RPMI7951 (cell line): ENCODE data around the gene HES5. TPM values are rescaled to one million over a fixed set of nuclear protein-coding genes. Genes with fewer than 3 reads are reported as not detected.

Source experiments
- DNase-seq: peaks from one replicate; pipeline ENCODE4 v3.0.0-alpha.2; 2012; ENCODE audit warnings: low read depth
- total RNA-seq: library from RNA; depleted of rRNA; stranded (reverse); fragments of >200 nt; shearing (Covaris generic); gene quantifications from 2 replicates; pipeline ENCODE4 v1.2.3, GENCODE V29; 2014

Gene HES5
- total RNA-seq, 1 experiment from 2014 or later, result not detected

- DNase-seq, result no peak
Observed at GRCh38 chr1:2501041-2501819, 28.8 kb downstream of the HES5 start.

- no peak for DNase-seq
Observed at GRCh38 chr1:2499986-2500596, 30.0 kb downstream of the HES5 start.

- DNase-seq, result no peak
Observed at GRCh38 chr1:2499260-2499659, 30.8 kb downstream of the HES5 start.

- no peak for DNase-seq
Observed at GRCh38 chr1:2498648-2499047, 31.4 kb downstream of the HES5 start.

- no peak for DNase-seq
Observed at GRCh38 chr1:2497891-2498290, 32.2 kb downstream of the HES5 start.

GRCh38 chr1:2496746-2497145 lies 33.3 kb downstream of the HES5 start:
- no peak for DNase-seq

GRCh38 chr1:2496087-2496622 lies 33.9 kb downstream of the HES5 start:
- no peak for DNase-seq

- no peak for DNase-seq
Observed at GRCh38 chr1:2495546-2495945, 34.5 kb downstream of the HES5 start.

GRCh38 chr1:2495026-2495425 lies 35.0 kb downstream of the HES5 start:
- no peak for DNase-seq

- peak; percentile 60 for DNase-seq
Observed at GRCh38 chr1:2494323-2494693, 35.8 kb downstream of the HES5 start.

- peak; percentile 40 for DNase-seq
Observed at GRCh38 chr1:2493691-2494322, 36.3 kb downstream of the HES5 start.

- DNase-seq, result no peak
Observed at GRCh38 chr1:2493218-2493617, 36.8 kb downstream of the HES5 start.

- no peak for DNase-seq
Observed at GRCh38 chr1:2492091-2492490, 38.0 kb downstream of the HES5 start.

GRCh38 chr1:2489615-2490014 lies 40.4 kb downstream of the HES5 start:
- DNase-seq, result no peak

- DNase-seq, result no peak
Observed at GRCh38 chr1:2488688-2489087, 41.4 kb downstream of the HES5 start.

GRCh38 chr1:2486558-2486957 lies 43.5 kb downstream of the HES5 start:
- DNase-seq, result no peak

- DNase-seq, result no peak
Observed at GRCh38 chr1:2486041-2486440, 44.0 kb downstream of the HES5 start.

GRCh38 chr1:2483970-2484369 lies 46.1 kb downstream of the HES5 start:
- no peak for DNase-seq

- DNase-seq, result no peak
Observed at GRCh38 chr1:2483026-2483425, 47.0 kb downstream of the HES5 start.

- DNase-seq, result no peak
Observed at GRCh38 chr1:2482588-2482987, 47.5 kb downstream of the HES5 start.

GRCh38 chr1:2481885-2482284 lies 48.2 kb downstream of the HES5 start:
- peak; percentile 71 for DNase-seq

GRCh38 chr1:2480986-2481364 lies 49.1 kb downstream of the HES5 start:
- no peak for DNase-seq
